HG02973 (cell line): Measurements from ENCODE around the gene AHR.
A peak's percentile ranks its signal among the peaks of the same experiment; 100 is the strongest.

Source experiments
- ATAC-seq: cut with Tn5 transposase; IDR thresholded peaks from one replicate; pipeline ENCODE4 v1.9.1; 2021; ENCODE audit warnings: moderate library complexity; ENCODE audit not compliant: unreplicated experiment

The AHR gene

GRCh38 chr7:17298102-17298839 lies at the start of gene AHR:
Gene AHR (plus strand): TSS chr7:17298652. CDS start chr7:17299265, 613 bp downstream.
- ATAC-seq = peak; percentile 56

DNA sequence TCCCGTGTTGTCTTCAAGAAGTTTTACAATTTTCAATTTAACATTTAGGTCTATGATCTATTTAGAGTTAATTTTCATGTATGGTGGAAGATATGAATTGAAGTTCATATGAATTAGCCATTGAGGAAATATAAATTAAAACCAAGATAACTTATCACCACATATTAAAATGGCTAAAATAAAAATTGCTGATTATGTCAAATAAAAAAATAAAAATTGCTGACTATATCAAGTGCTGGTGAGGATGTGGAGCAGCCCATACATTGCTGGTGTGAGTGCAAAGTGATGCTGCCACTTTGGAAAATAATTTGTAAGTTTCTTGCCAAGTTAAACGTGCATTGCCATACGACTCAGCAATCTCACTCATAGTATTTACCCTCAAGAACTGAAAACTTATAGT lies 44.6 kb upstream of the AHR start:
- no peak for ATAC-seq

DNA sequence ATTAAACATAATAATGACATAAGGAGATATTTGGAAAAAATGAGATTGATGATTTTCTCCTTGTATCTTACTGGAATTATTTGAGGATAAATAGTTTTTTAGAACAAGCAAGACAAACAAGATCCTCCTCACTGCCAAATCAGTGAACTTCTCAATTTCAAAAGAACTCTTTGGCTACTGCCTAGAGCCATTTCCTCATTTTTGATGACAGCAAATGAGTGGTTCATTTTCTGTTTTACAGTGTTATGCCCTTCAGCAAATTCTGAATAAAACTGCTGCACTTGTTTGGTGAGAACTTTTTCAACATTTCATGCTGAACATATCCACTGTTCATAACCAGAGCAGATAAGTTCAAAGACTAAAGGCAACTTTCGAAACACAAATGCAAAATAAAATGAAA lies 42.5 kb upstream of the AHR start:
- ATAC-seq = no peak

DNA sequence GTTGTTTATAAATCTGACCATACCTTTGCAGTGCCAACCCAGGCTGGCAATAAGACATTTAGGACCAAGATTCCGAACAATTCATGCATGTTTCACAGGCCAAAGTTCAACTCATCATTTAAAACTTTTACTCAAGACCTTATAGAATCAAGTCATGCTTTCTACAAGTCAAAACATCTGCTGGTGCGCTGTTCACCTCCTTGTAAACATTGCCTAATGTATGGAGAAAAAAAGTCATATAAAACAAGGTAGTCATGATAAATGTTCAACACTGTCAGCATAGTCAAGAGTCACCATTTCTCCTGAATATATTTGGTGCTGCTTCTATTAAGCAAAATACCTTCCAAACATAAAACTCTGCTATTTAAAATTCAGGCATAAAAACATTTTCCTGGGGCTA lies 42.1 kb upstream of the AHR start:
- ATAC-seq = no peak

DNA sequence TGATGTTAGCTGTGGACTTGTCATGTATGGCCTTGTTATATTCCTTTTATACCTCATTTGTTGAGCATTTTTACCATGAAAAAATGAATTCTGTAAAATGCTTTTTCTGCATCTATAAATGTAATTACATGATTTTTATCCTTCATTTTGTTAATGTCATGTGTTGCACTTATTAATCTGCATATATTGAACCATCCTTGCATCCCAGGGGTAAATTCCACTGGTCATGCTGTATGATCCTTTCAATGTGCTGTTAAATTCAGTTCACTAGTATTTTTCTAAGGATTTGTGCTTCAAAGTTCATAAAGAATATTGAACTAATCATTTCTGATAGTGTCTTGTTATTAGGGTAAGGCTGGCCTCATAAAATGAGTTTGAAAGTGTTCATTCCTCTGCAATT lies 31.9 kb upstream of the AHR start:
- ATAC-seq = no peak

DNA sequence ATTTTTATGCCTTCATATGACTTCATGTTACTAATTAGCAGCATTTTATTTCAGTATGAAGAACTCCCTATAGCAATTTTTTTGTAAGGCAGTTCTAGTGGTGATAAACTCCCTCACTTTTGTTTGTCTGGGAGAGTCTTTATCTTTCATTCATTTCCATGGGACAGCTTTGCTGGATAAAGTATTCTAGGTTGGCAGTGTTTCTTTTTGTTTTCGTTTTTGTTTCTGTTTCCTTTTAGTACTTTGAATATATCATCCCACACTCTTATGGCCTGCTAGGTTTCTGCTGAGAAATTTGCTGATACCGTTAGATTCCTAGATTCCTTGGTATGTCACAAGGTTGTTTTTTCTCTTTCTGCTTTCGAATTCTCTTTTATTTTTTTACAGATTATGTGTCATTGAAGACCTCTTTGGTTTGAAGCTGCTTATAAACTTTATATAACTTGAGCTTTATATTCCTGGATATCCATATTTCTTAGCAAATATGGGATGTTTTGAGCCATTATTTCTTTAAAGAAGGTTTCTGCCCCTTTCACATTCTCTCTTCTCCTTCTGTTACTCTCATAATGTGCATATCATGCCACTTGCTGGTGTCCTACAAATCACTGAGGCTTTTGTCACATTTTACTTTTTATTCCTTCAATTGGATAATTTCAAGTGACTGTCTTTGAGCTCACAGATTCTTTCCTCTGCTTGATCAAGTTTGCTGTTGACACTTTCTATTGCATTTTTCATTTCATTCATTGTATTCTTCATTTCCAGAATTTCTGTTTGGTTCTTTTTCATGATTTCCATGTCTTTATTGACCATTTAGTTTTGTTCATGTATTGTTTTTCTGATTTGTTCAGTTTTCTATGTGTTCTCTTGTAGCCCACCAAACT lies 28.9 kb upstream of the AHR start:
- ATAC-seq = no peak

DNA sequence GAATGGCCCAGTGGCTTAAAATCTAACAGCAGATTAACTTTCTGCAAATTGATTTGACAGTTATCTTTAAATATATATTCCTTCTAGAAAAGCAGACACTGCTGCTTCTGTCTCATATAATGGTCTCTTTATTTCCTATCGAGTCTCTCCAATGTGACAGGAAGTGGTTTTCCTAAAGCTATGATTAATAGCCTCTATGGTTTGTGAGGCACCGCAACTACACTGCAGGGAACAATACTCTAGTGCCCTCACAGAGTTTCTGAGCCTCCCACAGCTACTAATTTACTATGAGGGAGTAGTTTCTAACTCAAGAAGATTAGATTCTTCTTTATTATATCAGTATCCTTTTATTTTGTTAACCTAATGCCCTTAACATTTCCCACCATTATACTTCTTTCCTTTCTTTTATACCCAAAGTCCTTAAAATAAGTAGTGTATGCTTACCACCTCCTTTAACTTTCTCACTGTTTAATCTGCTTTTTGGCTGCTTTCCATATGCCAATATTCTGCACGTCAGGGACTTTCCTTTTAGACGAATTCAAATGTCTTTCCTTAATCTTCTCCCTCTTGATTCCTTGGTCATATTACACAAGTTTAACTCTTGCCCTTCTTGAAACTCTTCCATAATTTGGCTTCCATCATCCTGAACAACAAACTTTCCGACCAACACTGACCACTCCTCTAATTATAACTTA lies 23.8 kb upstream of the AHR start:
- ATAC-seq = no peak

DNA sequence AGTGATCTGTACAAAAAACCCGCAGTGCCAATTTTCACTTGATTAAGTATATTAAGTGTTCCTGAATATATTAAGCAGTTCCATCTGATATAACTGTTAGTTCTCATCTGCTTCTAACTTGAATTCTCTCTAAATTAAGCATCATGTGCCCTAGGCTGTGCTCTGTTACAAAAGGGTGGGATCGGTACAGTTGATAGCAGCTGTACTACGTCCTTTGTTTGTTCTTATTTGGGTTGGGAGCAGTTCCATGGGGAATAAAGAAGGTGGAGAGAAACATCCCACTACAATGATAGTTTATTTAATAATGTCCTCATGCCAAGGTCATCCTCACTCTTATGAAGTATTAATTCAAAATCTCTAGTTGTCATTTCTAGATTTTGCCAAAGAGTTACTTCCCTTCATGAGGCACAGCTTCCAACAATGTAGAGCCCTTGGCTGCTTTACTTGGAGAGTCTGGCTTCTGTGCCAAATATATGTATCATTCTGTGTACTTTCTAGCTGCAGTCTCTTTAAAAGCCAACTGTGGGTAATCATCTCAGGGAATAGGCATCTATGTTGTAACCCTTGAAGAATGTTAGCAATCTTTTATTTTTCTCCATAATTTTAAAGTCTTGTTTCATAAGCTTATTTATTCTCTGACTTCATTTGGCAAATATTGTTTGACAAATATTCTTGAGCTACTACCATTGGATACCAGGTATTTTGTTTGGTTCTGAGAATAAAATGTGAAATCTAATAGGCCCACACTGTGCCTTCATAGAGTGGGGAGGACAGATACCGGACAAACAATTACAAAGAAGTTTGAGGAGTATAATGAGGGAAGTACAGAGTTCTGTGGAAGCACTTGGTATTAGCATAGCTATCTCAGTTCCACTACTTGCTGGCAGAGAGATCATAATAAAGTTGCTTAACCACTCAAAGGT lies 22.4 kb upstream of the AHR start:
- no peak for ATAC-seq

DNA sequence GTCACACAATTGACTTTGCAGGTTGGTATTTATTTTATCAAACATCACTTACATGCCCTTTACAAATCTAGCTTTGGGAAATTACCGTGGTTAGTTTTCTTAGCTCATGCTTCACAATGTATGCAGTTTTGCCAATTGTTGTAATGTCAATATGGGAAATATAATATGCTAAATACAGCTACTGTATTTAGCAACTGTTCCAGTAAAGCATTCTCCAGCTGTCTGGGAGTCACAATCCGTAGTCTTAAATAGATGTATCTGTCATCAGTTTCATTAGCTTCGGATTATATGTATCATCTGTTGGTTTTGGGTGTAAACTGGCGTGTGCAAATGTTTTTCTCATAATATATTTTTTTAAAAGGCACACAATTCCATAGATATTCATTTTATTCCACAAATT lies 19.4 kb upstream of the AHR start:
- ATAC-seq = no peak

- ATAC-seq = no peak
Measured at GRCh38 chr7:17289074-17289645, 9.3 kb upstream of the AHR start.

- ATAC-seq = no peak
Measured at GRCh38 chr7:17292843-17293242, 5.6 kb upstream of the AHR start.

- no peak for ATAC-seq
Measured at GRCh38 chr7:17293481-17293880, 5.0 kb upstream of the AHR start.

- no peak for ATAC-seq
Measured at GRCh38 chr7:17297243-17297642, 1.2 kb upstream of the AHR start.

GRCh38 chr7:17298840-17299482 lies 509 bp downstream of the AHR start:
- ATAC-seq = peak; percentile 29

- peak; percentile 2 for ATAC-seq
Measured at GRCh38 chr7:17299483-17299991, 1.1 kb downstream of the AHR start.

GRCh38 chr7:17300012-17300411 lies 1.6 kb downstream of the AHR start:
- ATAC-seq = no peak

DNA sequence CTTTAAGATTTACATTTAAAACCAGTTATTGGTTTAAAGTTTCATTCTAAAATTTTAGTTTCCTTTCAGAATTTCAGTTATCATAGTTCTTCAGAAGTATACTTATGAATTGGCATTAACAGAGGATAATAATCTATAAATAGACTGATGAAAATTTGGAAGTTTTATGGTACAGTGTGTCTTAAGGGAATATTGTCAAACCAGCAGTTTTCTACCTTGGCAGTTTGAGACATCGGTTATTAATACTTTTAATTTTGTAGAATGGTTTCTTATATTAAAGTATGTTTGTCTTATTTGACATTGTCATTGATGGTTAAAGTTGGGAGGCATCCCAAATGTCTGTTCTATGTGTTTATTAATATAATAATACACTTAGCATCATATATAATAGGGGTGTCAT lies 2.0 kb downstream of the AHR start:
- ATAC-seq = no peak

DNA sequence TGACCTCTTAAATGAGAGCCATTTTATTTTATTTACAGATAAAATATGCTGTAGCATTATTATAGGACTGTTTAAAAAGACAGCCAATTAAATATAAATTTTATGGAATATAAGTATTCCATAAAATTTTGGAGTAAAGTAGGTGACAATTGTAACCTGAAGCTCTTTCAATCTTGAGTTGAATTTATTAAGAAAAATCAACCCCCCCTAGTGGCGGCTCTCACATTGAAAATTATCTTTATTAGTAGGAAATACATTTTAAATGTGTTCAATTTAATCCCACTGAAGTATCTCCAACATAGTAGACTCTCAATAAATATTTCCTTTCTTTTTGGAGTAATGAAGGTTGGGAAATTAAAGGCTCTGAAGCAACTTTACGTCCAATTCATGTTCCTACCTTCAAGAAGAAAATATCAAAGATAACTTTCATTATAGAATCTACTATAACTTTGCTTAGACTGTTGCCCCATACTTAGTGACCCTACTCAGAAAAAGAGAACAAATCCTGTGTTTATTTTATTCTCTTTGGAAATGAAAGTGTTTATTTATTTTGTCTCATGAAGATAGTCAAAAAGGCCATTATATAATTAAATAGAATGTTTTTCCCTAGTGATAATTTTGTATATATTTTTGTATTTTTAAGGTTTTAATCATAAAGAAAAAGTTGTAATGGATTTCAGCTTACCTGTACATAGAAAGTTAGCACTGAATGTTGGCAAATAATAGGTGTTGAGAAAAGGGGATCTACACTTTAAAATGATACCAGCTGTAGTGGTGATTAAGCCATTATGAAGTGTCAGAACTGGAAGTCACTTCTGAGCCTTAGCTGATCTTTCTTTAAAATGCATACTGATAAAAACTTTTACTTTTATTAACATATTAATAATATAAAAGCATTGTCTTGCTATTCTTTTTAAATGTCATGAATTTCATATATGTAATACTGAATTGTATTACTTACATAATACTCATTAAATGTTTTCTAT lies 3.3 kb downstream of the AHR start:
- ATAC-seq = no peak
